Measurements from ENCODE around the gene CUBN.

- no peak for TF ChIP-seq MAX (IDR thresholded peaks at IDR 0.05; ENCODE audit: low read depth, low read length)
- no peak for TF ChIP-seq CTCF (IDR thresholded peaks at IDR 0.05; ENCODE audit: low read depth, low read length)
- no peak for TF ChIP-seq POLR2A (IDR thresholded peaks at IDR 0.05; ENCODE audit: extremely low read depth, insufficient read length)
- TF ChIP-seq MYC (IDR thresholded peaks at IDR 0.05; ENCODE audit: low read depth, low read length) = no peak
Observed at GRCh38 chr10:16945593-16945992, 184.0 kb downstream of the CUBN start.
